Stromal cell of bone marrow (primary cell): ENCODE data around the gene OR51D1.

Experiments
- DNase-seq: peaks from one replicate; pipeline ENCODE4 v3.0.0-alpha.2; 2012; ENCODE audit warnings: low read depth

The OR51D1 gene

GRCh38 chr11:4645974-4646373 is 8.7 kb downstream of the OR51D1 start:
- DNase-seq, result no peak

DNA sequence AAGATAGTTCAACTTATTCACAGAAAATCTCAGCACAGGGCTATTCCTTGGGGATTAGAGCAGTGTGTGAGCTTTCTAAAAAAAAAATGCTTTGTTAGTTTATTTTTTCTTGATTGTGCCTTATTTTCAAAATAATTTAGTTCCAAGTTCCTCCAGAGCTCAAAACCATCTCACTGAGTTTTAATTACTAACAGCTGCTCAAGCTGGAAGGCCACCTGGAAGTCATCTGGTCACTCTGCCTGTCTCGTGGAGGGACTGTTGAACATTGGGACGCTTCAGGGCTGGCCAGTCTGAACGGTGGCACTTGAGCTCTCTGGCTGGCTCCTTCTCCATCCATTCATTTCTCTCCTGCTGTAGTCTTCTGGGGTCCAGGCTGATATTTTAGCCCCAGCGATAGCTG is 10.5 kb downstream of the OR51D1 start:
- DNase-seq, result no peak

DNA sequence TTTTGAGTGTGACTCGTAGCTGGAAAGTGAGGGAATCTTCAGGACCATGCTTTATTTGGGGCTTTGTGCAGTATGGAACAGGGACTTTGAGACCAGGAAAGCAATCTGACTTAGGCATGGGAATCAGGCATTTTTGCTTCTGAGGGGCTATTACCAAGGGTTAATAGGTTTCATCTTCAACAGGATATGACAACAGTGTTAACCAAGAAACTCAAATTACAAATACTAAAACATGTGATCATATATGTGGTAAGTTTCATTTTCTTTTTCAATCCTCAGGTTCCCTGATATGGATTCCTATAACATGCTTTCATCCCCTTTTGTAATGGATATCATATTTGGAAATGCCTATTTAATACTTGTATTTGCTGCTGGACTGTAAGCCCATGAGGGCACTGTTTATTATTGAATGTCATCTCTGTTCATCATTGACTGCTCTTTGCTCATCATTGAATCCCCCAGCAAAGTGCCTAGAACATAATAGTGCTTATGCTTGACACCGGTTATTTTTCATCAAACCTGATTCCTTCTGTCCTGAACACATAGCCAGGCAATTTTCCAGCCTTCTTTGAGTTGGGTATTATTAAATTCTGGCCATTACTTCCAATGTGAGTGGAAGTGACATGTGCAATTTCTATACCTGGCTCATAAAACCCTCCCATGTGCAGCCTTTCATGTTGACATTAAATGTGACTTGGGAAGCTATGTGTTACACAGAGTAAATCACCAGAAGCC is 17.5 kb downstream of the OR51D1 start:
- DNase-seq, result no peak

- no peak for DNase-seq
Measured at GRCh38 chr11:4658629-4659445, 21.6 kb downstream of the OR51D1 start.

DNA sequence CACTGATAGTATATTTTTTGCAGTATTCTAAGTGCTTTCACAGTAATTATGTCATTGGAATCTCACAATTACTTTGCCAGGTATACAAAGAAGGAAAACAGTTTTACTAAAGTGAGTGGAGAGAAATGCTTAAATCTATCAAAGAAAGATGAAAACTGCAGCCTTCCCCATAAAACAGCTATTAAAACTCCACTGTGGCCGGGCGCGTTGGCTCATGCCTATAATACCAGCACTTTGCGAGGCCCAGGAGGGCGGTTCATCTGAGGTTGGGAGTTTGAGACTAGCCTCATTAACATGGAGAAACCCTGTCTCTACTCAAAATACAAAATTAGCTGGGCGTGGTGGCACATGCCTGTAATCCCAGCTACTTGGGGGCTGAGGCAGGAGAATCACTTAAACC is 25.6 kb downstream of the OR51D1 start:
- DNase-seq, result no peak

DNA sequence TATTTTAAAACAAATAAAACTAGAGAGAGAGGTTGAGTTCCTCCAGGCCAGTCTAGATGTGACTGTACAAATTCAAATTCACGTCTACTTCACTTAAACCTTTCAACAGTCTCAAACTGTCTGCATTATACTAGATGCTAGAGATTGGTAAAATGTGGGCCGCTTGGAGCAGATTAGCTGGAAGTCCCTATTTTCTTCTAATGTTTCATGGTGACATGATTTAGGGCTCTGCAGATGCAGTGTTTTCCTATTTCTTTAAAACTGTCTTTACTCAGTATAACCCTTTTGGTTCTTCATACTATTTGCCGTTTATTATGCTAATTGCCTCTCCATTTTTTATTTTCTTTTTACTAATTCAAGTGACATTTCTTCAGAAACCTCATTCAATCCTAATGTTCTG is 26.9 kb downstream of the OR51D1 start:
- no peak for DNase-seq

- DNase-seq, result peak; percentile 3
Measured at GRCh38 chr11:4664786-4665185, 27.5 kb downstream of the OR51D1 start.

- peak; percentile 2 for DNase-seq
Measured at GRCh38 chr11:4665424-4665823, 28.1 kb downstream of the OR51D1 start.

DNA sequence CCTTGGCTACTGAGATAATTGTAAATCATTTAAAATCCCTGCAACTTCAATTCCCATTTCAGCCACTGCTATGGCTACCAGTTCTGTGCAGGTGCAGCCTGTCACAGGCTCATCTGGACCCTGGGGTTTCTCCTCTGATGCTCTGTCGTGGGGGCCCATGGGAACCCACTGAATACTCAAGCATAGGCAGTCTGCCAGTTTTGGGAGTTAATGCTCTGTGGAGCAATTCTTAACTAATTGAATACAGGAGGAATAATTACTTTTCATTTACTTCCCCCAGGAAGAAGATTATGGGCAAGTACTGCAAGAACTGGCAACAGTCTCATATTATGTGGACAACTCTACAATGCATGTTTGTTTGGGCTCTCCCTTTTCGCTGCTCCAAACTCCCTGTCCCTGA is 34.5 kb downstream of the OR51D1 start:
- DNase-seq, result no peak

DNA sequence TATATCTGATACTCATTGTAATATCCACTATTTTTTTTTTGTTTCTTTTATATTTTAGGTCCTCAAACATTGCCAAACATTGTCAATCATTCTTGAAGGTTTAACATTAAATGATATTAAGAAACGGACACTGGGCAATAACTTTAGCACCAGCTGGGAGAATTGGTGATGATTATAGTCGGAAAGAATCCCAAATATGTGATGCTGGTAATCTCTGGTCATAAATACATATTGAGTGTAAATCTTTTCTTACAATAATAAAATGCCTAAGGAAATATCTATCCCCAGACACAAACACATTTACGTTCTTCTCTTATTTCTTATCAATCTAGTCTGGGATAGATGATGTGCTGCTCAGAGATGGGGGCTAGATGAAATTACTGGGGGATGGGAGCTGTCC is 35.2 kb downstream of the OR51D1 start:
- peak; percentile 10 for DNase-seq

- DNase-seq, result no peak
Measured at GRCh38 chr11:4673781-4674180, 36.5 kb downstream of the OR51D1 start.

DNA sequence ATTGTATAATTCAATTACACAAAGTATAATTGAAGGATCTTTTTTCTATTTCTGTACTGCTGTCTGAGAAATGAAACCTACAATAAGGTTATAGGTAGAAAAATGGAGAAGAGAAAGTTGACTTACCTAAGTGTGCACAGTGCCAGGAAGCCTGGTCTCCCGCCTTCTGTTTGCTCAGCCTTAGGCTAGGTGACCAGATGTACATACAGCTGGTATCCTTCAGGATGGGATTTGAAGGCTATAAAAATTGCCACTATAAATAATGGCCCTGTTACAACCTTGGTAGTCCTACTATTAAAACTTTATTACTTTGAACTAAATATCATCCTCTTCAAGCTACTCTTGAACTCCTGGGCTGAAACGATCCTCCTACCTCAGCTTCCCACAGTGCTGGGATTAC is 40.7 kb downstream of the OR51D1 start:
- no peak for DNase-seq

- no peak for DNase-seq
Measured at GRCh38 chr11:4680341-4680740, 43.1 kb downstream of the OR51D1 start.

DNA sequence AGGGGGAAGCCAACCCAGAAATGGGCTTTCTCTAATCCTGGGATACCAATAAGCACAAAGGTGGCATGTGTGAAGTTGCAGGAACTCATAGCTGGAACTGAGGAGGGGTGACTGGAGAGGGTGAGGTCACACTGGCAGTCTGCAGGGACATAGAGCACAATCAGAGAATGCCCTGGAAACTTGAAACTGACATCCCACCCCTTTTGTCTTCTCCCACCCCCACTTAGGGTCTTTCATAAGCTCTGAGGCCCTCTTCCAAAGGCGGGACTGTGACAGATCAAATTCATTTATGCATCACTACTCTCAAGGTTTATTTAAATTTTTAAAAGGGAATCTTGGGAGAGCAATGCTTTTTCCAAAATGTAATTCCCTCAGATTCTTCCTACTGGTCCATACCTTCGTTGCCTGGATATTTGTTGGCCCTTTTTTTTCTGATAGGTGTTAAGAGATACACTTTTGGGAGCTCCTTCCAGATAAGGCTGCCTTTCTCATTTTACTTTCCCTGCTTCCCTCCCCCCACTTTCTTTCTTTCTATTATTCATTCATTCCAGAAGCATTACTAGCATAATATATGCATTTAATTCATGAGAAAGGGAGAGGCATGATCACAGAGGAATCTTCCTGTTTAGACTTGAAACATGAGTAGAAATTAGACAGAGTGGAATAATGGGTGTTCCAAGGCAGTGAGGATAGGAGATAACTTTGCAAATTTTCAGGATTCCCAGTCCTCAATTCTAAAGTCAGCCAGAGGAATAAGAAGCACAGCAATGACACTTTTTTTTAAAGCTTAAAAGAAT is 45.5 kb downstream of the OR51D1 start:
- peak; percentile 8 for DNase-seq

DNA sequence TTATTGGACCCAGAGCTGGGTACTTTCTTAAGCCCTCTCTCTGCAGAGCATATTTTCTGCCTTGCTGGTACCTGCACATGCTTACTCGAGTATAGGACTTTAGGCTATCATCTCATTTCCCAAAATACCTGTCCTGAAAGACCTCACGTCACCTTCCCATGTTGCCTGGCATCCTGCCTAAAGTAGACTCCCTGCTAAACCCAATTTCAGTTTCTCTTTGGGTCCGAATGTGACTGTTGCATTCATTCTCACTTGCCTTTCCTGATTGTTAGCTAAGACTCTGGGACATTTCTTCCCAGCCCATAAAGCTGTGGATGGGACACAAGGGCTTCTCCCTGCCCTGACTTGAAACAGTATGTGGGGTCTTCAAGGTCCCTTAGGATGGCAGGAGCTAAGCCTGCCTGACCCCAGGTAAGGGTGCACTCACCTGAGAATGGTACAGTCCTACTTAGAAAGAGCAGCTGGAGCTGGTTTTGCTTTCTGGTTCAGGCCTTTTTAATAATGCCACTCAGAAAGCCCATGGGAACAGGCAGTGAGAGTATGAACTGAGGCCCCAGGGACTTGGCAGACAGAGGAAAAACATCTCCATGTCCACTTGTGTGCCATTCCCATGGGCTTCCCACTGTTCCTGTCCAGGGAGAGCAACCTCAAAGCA is 47.5 kb downstream of the OR51D1 start:
- no peak for DNase-seq
